ENCODE data around the gene RPP40.

GRCh38 chr6:4975506-4975905, 28.3 kb downstream of the RPP40 start:
- TF ChIP-seq, protein P1, sequence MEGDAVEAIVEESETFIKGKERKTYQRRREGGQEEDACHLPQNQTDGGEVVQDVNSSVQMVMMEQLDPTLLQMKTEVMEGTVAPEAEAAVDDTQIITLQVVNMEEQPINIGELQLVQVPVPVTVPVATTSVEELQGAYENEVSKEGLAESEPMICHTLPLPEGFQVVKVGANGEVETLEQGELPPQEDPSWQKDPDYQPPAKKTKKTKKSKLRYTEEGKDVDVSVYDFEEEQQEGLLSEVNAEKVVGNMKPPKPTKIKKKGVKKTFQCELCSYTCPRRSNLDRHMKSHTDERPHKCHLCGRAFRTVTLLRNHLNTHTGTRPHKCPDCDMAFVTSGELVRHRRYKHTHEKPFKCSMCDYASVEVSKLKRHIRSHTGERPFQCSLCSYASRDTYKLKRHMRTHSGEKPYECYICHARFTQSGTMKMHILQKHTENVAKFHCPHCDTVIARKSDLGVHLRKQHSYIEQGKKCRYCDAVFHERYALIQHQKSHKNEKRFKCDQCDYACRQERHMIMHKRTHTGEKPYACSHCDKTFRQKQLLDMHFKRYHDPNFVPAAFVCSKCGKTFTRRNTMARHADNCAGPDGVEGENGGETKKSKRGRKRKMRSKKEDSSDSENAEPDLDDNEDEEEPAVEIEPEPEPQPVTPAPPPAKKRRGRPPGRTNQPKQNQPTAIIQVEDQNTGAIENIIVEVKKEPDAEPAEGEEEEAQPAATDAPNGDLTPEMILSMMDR (IDR thresholded peaks at IDR 0.05; ENCODE audit: insufficient read depth, low read length): no peak
- TF ChIP-seq, protein P2, sequence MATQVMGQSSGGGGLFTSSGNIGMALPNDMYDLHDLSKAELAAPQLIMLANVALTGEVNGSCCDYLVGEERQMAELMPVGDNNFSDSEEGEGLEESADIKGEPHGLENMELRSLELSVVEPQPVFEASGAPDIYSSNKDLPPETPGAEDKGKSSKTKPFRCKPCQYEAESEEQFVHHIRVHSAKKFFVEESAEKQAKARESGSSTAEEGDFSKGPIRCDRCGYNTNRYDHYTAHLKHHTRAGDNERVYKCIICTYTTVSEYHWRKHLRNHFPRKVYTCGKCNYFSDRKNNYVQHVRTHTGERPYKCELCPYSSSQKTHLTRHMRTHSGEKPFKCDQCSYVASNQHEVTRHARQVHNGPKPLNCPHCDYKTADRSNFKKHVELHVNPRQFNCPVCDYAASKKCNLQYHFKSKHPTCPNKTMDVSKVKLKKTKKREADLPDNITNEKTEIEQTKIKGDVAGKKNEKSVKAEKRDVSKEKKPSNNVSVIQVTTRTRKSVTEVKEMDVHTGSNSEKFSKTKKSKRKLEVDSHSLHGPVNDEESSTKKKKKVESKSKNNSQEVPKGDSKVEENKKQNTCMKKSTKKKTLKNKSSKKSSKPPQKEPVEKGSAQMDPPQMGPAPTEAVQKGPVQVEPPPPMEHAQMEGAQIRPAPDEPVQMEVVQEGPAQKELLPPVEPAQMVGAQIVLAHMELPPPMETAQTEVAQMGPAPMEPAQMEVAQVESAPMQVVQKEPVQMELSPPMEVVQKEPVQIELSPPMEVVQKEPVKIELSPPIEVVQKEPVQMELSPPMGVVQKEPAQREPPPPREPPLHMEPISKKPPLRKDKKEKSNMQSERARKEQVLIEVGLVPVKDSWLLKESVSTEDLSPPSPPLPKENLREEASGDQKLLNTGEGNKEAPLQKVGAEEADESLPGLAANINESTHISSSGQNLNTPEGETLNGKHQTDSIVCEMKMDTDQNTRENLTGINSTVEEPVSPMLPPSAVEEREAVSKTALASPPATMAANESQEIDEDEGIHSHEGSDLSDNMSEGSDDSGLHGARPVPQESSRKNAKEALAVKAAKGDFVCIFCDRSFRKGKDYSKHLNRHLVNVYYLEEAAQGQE (IDR thresholded peaks at IDR 0.05; ENCODE audit: insufficient replicate concordance, low read depth): no peak

Data from HL-60 (cell line).